Liver (tissue), 3 donors: ENCODE measurements around the gene EMX1.

Experiments used
- CTCF ChIP-seq: fragments of 150-350 bp; IDR thresholded peaks from 2 replicates; pipeline ENCODE4 v1.5.1; 2017; ENCODE audit warnings: improper control_type of control experiment, low read depth, low read length; ENCODE audit not compliant: missing input control
- HNF4G ChIP-seq: IDR thresholded peaks from 2 replicates; pipeline ENCODE4 v1.6.1; 2016; ENCODE audit warnings: antibody characterized with exemption
- MAX ChIP-seq: IDR thresholded peaks from 2 replicates; pipeline ENCODE4 v1.6.1; 2016; ENCODE audit warnings: antibody characterized with exemption
- RAD21 ChIP-seq, 2 donors: IDR thresholded peaks; 2 replicates each; pipeline ENCODE4 v1.6.1; 2016; ENCODE audit warnings: antibody characterized with exemption in 2 of 2, mild to moderate bottlenecking in 2 of 2
- REST ChIP-seq: IDR thresholded peaks from 2 replicates; pipeline ENCODE4 v1.6.1; 2016; ENCODE audit warnings: antibody characterized with exemption, mild to moderate bottlenecking
- SP1 ChIP-seq: IDR thresholded peaks from 2 replicates; pipeline ENCODE4 v1.6.1; 2018; ENCODE audit warnings: antibody characterized with exemption, mild to moderate bottlenecking
- TAF1 ChIP-seq: conservative IDR thresholded peaks from 2 replicates; pipeline ENCODE4 v1.6.1; 2016; ENCODE audit warnings: antibody characterized with exemption, mild to moderate bottlenecking
- ZBTB33 ChIP-seq: IDR thresholded peaks from 2 replicates; pipeline ENCODE4 v1.6.1; 2016; ENCODE audit warnings: antibody characterized with exemption
- donor health status: healthy.
- donor health status: healthy.

- TF ChIP-seq RAD21 (IDR thresholded peaks at IDR 0.05): no peak
- no peak for TF ChIP-seq HNF4G
- no peak for TF ChIP-seq CTCF
- no peak for TF ChIP-seq TAF1
- no peak for TF ChIP-seq SP1
- TF ChIP-seq REST: no peak
- TF ChIP-seq MAX: no peak
- TF ChIP-seq ZBTB33: no peak
Measured at GRCh38 chr2:72919414-72920317, 2.3 kb downstream of the EMX1 start.
